ENCODE data around the gene TGFBR1.
"Not testable (repeated sequence)": the region's sequence is repeated elsewhere in the genome, so short reads cannot be mapped to it uniquely, and the experiment has no call there.

Gene TGFBR1

DNA sequence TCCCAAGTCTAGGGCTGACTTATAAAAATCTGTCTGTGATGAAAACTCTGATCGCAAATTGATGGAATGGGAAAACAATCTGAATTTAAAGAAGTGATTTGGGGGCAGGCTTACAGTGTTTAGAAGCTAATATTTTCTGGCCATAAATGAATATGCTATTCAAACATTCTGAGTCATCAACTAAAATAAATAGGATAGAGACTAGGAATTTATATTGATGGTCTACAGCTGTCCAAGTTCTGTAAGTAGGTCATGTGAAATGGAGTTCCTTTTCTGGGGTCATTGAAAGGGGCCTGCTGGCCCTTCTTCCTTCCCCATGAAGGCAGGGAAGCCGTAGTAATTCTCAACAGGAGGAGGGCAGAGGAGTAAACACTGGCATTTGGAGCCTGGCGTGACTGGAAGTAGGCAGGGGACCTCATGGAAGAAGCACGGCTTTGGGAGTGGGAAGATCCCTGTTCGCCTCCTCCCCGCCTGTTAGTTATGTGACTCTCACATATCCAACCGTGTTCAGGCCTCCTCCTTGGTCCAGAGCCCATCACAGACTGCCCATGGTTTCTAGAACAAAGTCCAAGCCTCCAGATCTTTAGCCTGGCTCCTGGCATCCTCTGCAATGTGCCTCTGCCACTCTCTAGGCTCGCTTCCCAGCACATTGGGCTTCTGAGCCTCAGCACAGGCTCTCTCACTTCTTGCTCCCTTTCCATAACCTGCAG lies 85.1 kb downstream of the TGFBR1 start:
- no peak for DNase-seq (ENCODE audit: low spot score)

DNA sequence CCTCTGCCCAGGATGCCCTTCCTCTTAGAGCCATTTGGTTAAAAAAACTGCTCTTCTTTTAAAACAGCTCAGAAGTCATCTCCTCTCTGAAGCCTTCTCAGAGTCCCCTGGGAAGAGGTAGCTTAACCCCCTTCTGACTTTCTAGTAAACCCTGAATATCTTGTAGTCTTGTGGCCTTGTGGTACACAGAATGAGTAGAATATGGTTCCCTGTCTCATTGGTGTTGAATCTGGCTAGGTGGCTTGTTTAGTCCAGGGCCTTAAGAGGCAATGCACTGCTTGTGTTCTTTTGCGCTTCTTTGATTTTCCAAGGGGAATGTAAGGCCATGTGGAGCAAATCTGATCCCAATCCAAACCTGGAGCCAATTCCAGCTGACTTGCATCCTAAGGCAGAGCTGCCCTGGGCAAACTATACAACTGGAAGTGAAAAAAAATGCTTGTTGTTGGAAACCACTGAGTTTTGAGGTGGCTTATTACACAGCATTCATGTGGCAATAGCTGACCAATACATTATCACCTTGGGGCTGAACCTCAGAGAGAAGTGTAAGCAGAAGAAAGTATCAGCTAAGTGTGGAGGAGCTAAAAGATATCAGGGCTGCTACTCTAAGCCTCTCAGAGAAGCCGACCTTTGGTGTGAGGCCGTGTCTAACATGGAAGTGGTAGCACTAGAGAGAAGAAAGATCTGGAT lies 85.8 kb downstream of the TGFBR1 start:
- DNase-seq (ENCODE audit: low spot score): no peak

DNA sequence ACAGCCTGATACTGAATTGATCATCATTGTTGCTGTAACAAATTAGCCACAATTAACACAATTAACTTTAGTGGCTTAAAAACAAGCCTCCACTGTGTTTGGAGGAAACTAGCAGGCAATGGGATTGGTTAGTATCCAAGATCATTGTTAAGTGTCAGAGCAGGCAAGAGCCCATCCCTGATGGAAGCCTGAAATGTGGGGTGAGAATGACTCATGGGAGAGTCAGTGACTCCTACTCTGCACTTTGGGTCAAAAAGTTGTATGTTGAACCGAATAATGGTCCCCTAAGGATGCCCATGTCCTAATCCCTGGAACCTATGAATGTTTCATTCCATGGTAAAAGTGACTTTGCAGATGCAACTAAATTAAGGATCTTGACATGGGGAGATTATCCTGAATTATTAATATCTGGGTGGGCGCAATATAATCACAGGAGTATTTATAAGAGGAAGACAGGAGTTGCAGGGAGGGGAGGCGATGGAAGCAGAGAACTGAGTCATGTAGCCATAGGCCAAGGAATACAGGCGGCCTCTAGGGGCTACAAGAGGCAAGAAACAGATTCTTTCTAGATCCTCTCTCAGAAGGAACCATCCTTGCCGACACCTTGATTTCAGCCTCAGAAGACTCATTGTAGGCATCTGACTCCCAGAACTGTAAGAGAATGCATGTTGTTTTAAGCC lies 88.0 kb downstream of the TGFBR1 start:
- no peak for DNase-seq (ENCODE audit: low spot score)

DNA sequence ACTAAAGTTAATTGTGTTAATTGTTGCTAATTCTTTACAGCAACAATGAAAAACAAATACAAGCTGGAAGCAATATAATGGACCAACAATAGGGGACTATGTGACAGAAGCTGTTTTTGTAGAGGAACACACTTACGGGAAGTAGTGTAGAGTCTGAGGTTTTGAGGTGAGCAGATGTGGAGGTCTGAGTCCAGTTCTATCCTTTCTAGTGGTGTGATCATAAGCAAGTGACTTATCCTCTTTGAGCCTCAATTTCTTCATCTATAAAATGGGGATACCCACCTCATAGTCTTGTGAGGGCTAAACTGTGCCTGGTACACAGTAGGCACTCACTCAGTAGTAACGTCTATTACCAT lies 88.5 kb downstream of the TGFBR1 start:
- no peak for DNase-seq (ENCODE audit: low spot score)

DNA sequence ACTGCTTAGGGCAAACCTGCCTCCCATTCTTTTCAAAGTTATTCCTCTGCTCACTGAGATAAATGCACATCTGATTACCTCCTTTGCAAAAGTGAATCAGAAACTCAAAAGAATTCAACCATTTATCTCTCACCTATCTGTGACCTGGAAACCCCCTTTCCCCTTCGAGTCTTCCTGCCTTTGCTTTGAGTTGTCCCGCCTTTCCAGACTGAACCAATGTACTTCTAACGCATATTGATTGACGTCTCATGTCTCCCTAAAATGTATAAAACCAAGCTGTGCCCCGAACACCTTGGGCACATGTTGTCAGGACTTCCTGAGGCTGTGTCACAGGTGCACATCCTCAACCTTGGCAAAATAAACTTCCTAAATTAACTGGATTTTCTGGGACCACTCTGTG lies 91.6 kb downstream of the TGFBR1 start:
- DNase-seq (ENCODE audit: low spot score): not testable (repeated sequence)

DNA sequence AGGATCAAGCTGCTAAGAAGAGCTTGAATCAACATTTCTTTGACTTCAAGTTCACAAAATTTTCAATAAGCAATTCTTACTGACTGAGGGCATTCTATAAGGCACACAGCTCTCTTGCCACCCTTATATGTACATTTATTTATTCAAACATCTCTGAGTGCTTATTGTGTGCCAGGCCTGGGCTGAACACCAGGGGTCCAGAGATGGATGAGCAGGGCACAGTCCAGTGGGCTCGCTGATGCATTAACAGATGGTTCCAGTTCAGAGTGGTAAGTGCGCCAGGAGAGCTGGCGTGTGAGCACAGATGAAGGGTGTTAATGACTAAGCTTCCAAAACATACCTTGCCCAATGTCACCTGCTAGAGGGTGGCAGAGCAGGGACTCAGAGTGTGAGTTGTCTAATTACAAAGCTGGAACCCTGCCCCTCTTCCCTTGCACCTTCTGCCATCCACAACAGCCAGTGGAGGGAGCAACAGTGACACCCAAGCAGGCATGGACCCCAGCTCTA lies 92.3 kb downstream of the TGFBR1 start:
- DNase-seq (ENCODE audit: low spot score): no peak

DNA sequence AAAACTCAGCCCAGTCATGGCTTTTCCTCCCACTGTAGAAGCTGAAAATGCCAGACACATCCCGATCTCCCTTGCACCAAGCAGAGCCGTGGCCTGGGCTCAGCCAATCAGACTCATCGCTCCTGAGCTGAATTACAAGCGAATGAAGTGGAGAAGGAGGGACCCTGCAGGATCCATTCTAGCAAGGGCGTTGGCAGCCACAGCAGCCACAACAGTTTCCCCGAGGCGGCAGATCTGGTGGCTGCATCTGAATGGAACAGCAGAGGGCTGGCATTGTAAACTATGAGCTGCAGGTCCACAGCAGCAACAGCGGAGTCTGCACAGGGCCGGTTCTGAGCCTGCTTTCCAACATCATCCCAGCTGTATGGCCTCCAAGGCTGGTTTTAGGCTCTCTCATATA lies 93.1 kb downstream of the TGFBR1 start:
- DNase-seq (ENCODE audit: low spot score): no peak

DNA sequence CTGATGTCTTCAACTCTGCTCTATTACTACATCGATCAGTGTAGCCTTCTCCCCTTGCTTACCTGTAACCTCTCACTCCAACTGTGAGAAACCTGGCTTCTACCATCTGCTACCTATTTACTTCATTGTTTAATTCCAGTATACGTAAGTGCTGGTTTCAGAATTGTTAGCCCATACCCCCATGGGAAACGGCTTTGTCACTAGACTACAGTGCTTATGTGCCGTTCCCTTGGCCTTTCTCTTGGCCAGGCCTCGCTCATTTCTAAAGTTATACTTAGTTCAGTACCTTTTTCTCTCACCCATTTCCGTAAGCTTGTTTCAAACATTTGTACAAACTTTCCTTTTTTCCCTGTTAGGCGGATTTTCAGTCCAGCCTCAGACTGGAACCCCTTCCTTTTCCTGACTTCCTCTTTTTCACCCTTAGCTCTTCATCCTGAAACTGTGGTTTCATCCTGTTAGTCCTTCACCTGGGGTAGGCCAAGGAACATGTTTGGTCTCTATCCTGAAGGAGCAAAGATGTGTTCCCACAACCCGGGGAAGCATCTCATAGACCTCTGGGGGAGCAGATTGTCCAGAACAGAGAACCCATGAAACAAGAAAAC lies 95.1 kb downstream of the TGFBR1 start:
- DNase-seq (ENCODE audit: low spot score): no peak

DNA sequence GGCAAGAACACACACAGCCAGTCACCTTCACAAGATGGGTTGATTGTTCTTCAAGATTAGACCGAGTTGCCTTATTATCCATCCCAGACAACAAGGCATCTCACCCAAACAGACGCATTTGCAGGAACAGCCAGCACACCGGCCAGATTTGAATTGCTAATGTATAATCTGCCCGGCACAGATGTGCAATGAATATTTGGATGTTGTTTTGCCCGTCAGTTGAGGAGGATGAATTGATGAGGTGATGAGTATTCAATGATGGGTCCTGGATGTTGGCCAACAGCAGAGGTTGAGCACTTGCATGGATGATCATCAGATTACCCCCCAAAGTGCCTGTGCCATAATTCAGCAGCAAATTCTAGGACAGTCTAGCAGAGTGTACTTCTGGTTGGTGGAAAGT lies 96.7 kb downstream of the TGFBR1 start:
- no peak for DNase-seq (ENCODE audit: low spot score)

All from ecto neural progenitor cell (in vitro differentiated cells).